Measurements from ENCODE around the gene EXOC3L2. TPM values are rescaled to one million over a fixed set of nuclear protein-coding genes. Genes with fewer than 3 reads are reported as not detected.

The EXOC3L2 gene
- total RNA-seq, 1 donor from 2014 or later = 0.12 TPM

GRCh38 chr19:45163751-45164460 lies 81.3 kb downstream of the EXOC3L2 start:
- TF ChIP-seq CTCF (conservative IDR thresholded peaks at IDR 0.05; ENCODE audit: low read depth, low read length) = no peak
- H3K4me3 ChIP-seq (ENCODE audit: low read depth, low read length) = no peak overlapping the region
- DNase-seq (ENCODE audit: low read depth) = no peak

- DNase-seq (ENCODE audit: low read depth) = no peak
- no peak for TF ChIP-seq CTCF (conservative IDR thresholded peaks at IDR 0.05; ENCODE audit: low read depth, low read length)
- H3K4me3 ChIP-seq (ENCODE audit: low read depth, low read length) = no peak overlapping the region
Measured at GRCh38 chr19:45163156-45163555, 82.1 kb downstream of the EXOC3L2 start.

GRCh38 chr19:45162608-45163143 lies 82.5 kb downstream of the EXOC3L2 start:
- no peak for DNase-seq (ENCODE audit: low read depth)
- TF ChIP-seq CTCF (conservative IDR thresholded peaks at IDR 0.05; ENCODE audit: low read depth, low read length) = no peak
- no peak overlapping the region for H3K4me3 ChIP-seq (ENCODE audit: low read depth, low read length)

Other genes with a start within 250 kb of the EXOC3L2 start
- gene RELB, start 243.9 kb downstream of the EXOC3L2 start, total RNA-seq = 28.3 and 40.2 TPM in 2 replicates
- 38.8 and 58.1 TPM in 2 replicates for gene CLASRP, start 206.4 kb downstream of the EXOC3L2 start, total RNA-seq
- gene ZNF296, start 168.9 kb downstream of the EXOC3L2 start, total RNA-seq = 1.7 and 3.0 TPM in 2 replicates
- gene GEMIN7, start 166.1 kb downstream of the EXOC3L2 start, total RNA-seq = 38.2 and 58.2 TPM in 2 replicates
- 42.5 and 64.0 TPM in 2 replicates for gene PPP1R37, start 152.2 kb downstream of the EXOC3L2 start, total RNA-seq
- gene NKPD1, start 84.4 kb downstream of the EXOC3L2 start, total RNA-seq = 0.29 TPM in 1 of 2 replicates, not detected in the other
- gene TRAPPC6A, start 67.2 kb downstream of the EXOC3L2 start, total RNA-seq = 9.5 and 16.5 TPM in 2 replicates
- 5.4 and 11.5 TPM in 2 replicates for gene BLOC1S3, start 66.6 kb downstream of the EXOC3L2 start, total RNA-seq
- 12.6 and 15.0 TPM in 2 replicates for gene MARK4, start 5.9 kb upstream of the EXOC3L2 start, total RNA-seq
- gene CKM, start 77.5 kb upstream of the EXOC3L2 start, total RNA-seq = not detected in 2 replicates
- 4.0 and 7.8 TPM in 2 replicates for gene KLC3, start 95.3 kb upstream of the EXOC3L2 start, total RNA-seq
- gene ERCC2, start 125.2 kb upstream of the EXOC3L2 start, total RNA-seq = 32.2 and 34.8 TPM in 2 replicates
- gene PPP1R13L, start 159.7 kb upstream of the EXOC3L2 start, total RNA-seq = 15.2 and 16.8 TPM in 2 replicates
- 14.5 and 30.7 TPM in 2 replicates for gene POLR1G, start 161.2 kb upstream of the EXOC3L2 start, total RNA-seq
- 66.6 and 71.6 TPM in 2 replicates for gene ERCC1, start 178.5 kb upstream of the EXOC3L2 start, total RNA-seq
- 0.65 and 3.4 TPM in 2 replicates for gene FOSB, start 222.6 kb upstream of the EXOC3L2 start, total RNA-seq